ENCODE results near the gene KIR2DL3. TPM values are rescaled to one million over a fixed set of nuclear protein-coding genes. Genes with fewer than 3 reads are reported as not detected.

KIR2DL3 gene
- total and polyA plus RNA-seq, 2 experiments from 2014 or later: not detected

DNA sequence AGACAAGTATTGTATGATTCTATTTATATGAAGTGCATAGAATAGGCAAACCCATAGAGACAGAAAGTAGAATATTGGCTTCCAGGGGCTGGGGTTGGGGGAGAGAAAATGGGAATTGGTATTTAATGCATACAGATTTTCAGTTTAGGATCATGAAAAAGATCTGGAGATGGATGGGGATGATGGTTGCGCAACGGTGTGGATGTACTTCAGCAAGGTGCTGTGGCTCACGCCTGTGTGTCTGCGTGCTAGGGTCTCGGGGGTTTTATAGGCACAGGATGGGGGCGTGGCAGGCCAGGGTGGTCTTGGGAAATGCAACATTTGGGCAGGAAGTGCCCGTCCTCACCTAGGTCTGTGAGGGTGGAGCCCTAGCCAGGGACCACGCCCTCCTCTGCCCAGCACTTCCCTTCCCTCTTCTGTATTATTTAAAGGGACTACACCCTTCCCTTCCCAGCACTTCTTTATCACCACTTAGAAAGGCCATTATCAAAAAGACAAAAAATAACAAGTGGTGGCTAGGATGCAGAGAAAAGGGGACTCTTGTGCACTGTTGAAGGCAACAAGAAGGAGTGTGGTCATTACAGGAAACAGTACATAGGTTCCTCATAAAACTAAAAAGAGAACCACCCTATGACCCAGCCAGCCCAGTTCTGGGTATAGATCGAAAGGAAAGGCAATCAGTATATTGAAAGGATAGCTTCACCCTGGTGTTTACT lies 46.6 kb upstream of the KIR2DL3 start (continued):
- TF ChIP-seq, protein P1, sequence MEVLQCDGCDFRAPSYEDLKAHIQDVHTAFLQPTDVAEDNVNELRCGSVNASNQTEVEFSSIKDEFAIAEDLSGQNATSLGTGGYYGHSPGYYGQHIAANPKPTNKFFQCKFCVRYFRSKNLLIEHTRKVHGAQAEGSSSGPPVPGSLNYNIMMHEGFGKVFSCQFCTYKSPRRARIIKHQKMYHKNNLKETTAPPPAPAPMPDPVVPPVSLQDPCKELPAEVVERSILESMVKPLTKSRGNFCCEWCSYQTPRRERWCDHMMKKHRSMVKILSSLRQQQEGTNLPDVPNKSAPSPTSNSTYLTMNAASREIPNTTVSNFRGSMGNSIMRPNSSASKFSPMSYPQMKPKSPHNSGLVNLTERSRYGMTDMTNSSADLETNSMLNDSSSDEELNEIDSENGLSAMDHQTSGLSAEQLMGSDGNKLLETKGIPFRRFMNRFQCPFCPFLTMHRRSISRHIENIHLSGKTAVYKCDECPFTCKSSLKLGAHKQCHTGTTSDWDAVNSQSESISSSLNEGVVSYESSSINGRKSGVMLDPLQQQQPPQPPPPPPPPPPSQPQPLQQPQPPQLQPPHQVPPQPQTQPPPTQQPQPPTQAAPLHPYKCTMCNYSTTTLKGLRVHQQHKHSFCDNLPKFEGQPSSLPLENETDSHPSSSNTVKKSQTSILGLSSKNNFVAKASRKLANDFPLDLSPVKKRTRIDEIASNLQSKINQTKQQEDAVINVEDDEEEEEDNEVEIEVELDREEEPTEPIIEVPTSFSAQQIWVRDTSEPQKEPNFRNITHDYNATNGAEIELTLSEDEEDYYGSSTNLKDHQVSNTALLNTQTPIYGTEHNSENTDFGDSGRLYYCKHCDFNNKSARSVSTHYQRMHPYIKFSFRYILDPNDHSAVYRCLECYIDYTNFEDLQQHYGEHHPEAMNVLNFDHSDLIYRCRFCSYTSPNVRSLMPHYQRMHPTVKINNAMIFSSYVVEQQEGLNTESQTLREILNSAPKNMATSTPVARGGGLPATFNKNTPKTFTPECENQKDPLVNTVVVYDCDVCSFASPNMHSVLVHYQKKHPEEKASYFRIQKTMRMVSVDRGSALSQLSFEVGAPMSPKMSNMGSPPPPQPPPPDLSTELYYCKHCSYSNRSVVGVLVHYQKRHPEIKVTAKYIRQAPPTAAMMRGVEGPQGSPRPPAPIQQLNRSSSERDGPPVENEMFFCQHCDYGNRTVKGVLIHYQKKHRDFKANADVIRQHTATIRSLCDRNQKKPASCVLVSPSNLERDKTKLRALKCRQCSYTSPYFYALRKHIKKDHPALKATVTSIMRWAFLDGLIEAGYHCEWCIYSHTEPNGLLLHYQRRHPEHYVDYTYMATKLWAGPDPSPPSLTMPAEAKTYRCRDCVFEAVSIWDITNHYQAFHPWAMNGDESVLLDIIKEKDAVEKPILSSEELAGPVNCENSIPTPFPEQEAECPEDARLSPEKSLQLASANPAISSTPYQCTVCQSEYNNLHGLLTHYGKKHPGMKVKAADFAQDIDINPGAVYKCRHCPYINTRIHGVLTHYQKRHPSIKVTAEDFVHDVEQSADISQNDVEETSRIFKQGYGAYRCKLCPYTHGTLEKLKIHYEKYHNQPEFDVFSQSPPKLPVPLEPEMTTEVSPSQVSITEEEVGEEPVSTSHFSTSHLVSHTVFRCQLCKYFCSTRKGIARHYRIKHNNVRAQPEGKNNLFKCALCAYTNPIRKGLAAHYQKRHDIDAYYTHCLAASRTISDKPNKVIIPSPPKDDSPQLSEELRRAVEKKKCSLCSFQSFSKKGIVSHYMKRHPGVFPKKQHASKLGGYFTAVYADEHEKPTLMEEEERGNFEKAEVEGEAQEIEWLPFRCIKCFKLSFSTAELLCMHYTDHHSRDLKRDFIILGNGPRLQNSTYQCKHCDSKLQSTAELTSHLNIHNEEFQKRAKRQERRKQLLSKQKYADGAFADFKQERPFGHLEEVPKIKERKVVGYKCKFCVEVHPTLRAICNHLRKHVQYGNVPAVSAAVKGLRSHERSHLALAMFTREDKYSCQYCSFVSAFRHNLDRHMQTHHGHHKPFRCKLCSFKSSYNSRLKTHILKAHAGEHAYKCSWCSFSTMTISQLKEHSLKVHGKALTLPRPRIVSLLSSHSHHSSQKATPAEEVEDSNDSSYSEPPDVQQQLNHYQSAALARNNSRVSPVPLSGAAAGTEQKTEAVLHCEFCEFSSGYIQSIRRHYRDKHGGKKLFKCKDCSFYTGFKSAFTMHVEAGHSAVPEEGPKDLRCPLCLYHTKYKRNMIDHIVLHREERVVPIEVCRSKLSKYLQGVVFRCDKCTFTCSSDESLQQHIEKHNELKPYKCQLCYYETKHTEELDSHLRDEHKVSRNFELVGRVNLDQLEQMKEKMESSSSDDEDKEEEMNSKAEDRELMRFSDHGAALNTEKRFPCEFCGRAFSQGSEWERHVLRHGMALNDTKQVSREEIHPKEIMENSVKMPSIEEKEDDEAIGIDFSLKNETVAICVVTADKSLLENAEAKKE (CRISPR knock-in tag; IDR thresholded peaks at IDR 0.05): no peak
- TF ChIP-seq, protein P2, sequence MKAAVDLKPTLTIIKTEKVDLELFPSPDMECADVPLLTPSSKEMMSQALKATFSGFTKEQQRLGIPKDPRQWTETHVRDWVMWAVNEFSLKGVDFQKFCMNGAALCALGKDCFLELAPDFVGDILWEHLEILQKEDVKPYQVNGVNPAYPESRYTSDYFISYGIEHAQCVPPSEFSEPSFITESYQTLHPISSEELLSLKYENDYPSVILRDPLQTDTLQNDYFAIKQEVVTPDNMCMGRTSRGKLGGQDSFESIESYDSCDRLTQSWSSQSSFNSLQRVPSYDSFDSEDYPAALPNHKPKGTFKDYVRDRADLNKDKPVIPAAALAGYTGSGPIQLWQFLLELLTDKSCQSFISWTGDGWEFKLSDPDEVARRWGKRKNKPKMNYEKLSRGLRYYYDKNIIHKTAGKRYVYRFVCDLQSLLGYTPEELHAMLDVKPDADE (IDR thresholded peaks at IDR 0.05): no peak
- no peak for TF ChIP-seq ZNF114 (CRISPR knock-in tag; IDR thresholded peaks at IDR 0.05)

DNA sequence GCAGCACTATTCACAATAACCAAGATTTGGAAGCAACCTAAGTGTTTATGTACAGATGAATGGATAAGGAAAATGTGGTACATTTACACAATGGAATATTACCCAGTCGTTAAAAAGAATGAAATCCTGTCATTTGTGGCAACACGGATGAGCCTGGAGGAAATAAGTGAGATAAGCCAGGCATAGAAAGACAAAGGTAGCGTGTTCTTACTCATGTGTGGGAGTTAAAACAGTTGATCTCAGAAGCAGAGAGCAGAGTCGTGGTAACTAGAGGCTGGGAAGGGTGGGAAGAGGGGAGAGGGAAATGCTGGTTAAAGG lies 46.1 kb upstream of the KIR2DL3 start:
- ATAC-seq (no peak), DNase-seq (ENCODE audit: low spot score) (no peak)
- no peaks in the 10 kb centered on the region for H3K4me1 Mint-ChIP-seq
- Histone ChIP-seq H3K36me3 (ENCODE audit: insufficient read depth) (no peaks in the 10 kb centered on the region; the same call in 1 of the 2 replicates), H3K4me2 (no peak overlapping the region), H3K9me2 (ENCODE audit: insufficient read depth) (no peaks in the 10 kb centered on the region), H3K27ac (ENCODE audit: low read depth) (no peak overlapping the region), H3F3A (replicated peaks; ENCODE audit: low read depth) (no peaks in the 10 kb centered on the region), H2AFZ (no peak overlapping the region), H3K4me3 (no peak overlapping the region), H4K20me1 (replicated peaks; ENCODE audit: insufficient read depth) (no peaks in the 10 kb centered on the region), H3K27me3 (ENCODE audit: insufficient read depth) (no peaks in the 10 kb centered on the region), H3K79me2 (replicated peaks; ENCODE audit: insufficient read depth) (no peaks in the 10 kb centered on the region), H3K4me1 (ENCODE audit: insufficient read depth) (no peaks in the 10 kb centered on the region)
- H3K27me3 Mint-ChIP-seq (ENCODE audit: insufficient read depth, low read depth, poor library complexity): peaks cover under 1% of the 10 kb centered on the region
- no peak overlapping the region for H3K4me3 Mint-ChIP-seq
- H3K36me3 Mint-ChIP-seq (ENCODE audit: low read depth): peaks cover 18% of the 10 kb centered on the region
- H3K9me3 Mint-ChIP-seq: peaks cover 90% of the 10 kb centered on the region
- no peak overlapping the region for H3K27ac Mint-ChIP-seq
- no peak for TF ChIP-seq JUNB (IDR thresholded peaks at IDR 0.05; ENCODE audit: unreplicated experiment)
- no peak for TF ChIP-seq NANOG (IDR thresholded peaks at IDR 0.05; ENCODE audit: borderline replicate concordance)
- TF ChIP-seq, protein P3, sequence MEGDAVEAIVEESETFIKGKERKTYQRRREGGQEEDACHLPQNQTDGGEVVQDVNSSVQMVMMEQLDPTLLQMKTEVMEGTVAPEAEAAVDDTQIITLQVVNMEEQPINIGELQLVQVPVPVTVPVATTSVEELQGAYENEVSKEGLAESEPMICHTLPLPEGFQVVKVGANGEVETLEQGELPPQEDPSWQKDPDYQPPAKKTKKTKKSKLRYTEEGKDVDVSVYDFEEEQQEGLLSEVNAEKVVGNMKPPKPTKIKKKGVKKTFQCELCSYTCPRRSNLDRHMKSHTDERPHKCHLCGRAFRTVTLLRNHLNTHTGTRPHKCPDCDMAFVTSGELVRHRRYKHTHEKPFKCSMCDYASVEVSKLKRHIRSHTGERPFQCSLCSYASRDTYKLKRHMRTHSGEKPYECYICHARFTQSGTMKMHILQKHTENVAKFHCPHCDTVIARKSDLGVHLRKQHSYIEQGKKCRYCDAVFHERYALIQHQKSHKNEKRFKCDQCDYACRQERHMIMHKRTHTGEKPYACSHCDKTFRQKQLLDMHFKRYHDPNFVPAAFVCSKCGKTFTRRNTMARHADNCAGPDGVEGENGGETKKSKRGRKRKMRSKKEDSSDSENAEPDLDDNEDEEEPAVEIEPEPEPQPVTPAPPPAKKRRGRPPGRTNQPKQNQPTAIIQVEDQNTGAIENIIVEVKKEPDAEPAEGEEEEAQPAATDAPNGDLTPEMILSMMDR (conservative IDR thresholded peaks at IDR 0.05; ENCODE audit: low read depth in 2 of 2): no peak
- no peak for TF ChIP-seq ZNF114 (CRISPR knock-in tag; IDR thresholded peaks at IDR 0.05)
- no peak for TF ChIP-seq EZH2phosphoT487 (IDR thresholded peaks at IDR 0.05; ENCODE audit: unreplicated experiment)
- no peak for TF ChIP-seq ZNF331 (CRISPR knock-in tag; IDR thresholded peaks at IDR 0.05; ENCODE audit: low read depth)
- TF ChIP-seq, protein P2 (IDR thresholded peaks at IDR 0.05): no peak

Data from GM23338 (cell line).